HG02798 (cell line): ENCODE data around the gene ZNF205.
"Not testable (repeated sequence)": the region's sequence is repeated elsewhere in the genome, so short reads cannot be mapped to it uniquely, and the experiment has no call there.

Source experiments
- ATAC-seq: cut with Tn5 transposase; IDR thresholded peaks from one replicate; pipeline ENCODE4 v1.9.1; 2021; ENCODE audit warnings: mild to moderate bottlenecking; ENCODE audit not compliant: unreplicated experiment, poor library complexity

Gene ZNF205

GRCh38 chr16:3165111-3165822 is 52.9 kb downstream of the ZNF205 start:
- no peak for ATAC-seq

GRCh38 chr16:3166505-3166886 is 54.1 kb downstream of the ZNF205 start:
- no peak for ATAC-seq

- not testable (repeated sequence) for ATAC-seq
Observed at GRCh38 chr16:3168729-3169128, 56.3 kb downstream of the ZNF205 start.
